Peyer's patch (tissue), 4 donors: ENCODE results near the gene RAP1B. TPM values are rescaled to one million over a fixed set of nuclear protein-coding genes. Genes with fewer than 3 reads are reported as not detected.
A peak's percentile ranks its signal among the peaks of the same experiment; 100 is the strongest.
"Not testable (repeated sequence)": the region's sequence is repeated elsewhere in the genome, so short reads cannot be mapped to it uniquely, and the experiment has no call there.

Experiments
- DNase-seq, 3 donors: peaks; one replicate each; pipeline ENCODE4 v3.0.0-alpha.2; 2017 to 2019
- H3K27ac ChIP-seq, 4 donors: fragments of 200-600 bp; sonication (generic); one replicate each; pipeline ENCODE4 v1.5.1; 2016 to 2019
- H3K27me3 ChIP-seq, 2 donors: fragments of 200-600 bp; sonication (generic); one replicate each; pipeline ENCODE4 v1.5.1; 2019
- H3K36me3 ChIP-seq, 3 donors: fragments of 200-600 bp; sonication (generic); one replicate each; pipeline ENCODE4 v1.5.1; 2016 to 2019
- H3K4me1 ChIP-seq, 4 donors: fragments of 200-600 bp; sonication (generic); one replicate each; pipeline ENCODE4 v1.5.1; 2016 to 2019
- H3K4me3 ChIP-seq, 4 donors: fragments of 200-600 bp; sonication (generic); 1 replicate in 3 of 4; 2 replicates in 1 of 4; pipeline ENCODE4 v1.5.1; 2016 to 2019; ENCODE audit warnings: mild to moderate bottlenecking in 1 of 4
- H3K9me3 ChIP-seq, 4 donors: fragments of 200-600 bp; sonication (generic); one replicate each; pipeline ENCODE4 v1.5.1; 2016 to 2019; ENCODE audit warnings: mild to moderate bottlenecking in 1 of 4
- CTCF ChIP-seq, 6 experiments: fragments of 450-650 bp in 4 of 6; fragments of 200-600 bp in 2 of 6; sonication (generic) in 1 of 6; IDR thresholded peaks; one replicate each; pipeline ENCODE4 v1.5.1; 2017 to 2019; ENCODE audit warnings: antibody characterized with exemption in 6 of 6, mild to moderate bottlenecking in 3 of 6, moderate library complexity in 1 of 6
- POLR2A ChIP-seq, 2 donors: fragments of 450-650 bp; IDR thresholded peaks; one replicate each; pipeline ENCODE4 v1.5.1; 2017; ENCODE audit warnings: antibody characterized with exemption in 2 of 2, mild to moderate bottlenecking in 2 of 2, moderate library complexity in 2 of 2
- total RNA-seq, 4 donors: library from RNA; depleted of rRNA; stranded (reverse); fragments of >200 nt; gene quantifications; one replicate each; pipeline ENCODE4 v1.1.0, GENCODE V29; 2016

Gene RAP1B
- total RNA-seq, 4 donors from 2014 or later: 123 to 210 (median 140) TPM

- peak in 2 of 3 donors; percentile 78 to 90 for DNase-seq
- H3K4me1 ChIP-seq: no peaks in the 10 kb centered on the region
- no peaks in the 10 kb centered on the region for H3K27me3 ChIP-seq
- TF ChIP-seq POLR2A (IDR thresholded peaks at IDR 0.05) (no peak), CTCF (IDR thresholded peaks at IDR 0.05) (no peak)
- H3K36me3 ChIP-seq: no peaks in the 10 kb centered on the region
- no peak overlapping the region for H3K4me3 ChIP-seq
- peak overlapping the region in 1 of 4 donors; percentile 40 for H3K27ac ChIP-seq
- no peaks in the 10 kb centered on the region for H3K9me3 ChIP-seq
These were observed 64.6 kb downstream of the RAP1B start for GRCh38 chr12:68675101-68675842.

GRCh38 chr12:68676854-68677253 lies 66.2 kb downstream of the RAP1B start:
- not testable (repeated sequence) for H3K27me3 ChIP-seq, H3K9me3 ChIP-seq, DNase-seq, H3K27ac ChIP-seq, H3K36me3 ChIP-seq, H3K4me1 ChIP-seq
- peak overlapping the region in 1 of 4 donors; percentile 37 for H3K4me3 ChIP-seq

DNA sequence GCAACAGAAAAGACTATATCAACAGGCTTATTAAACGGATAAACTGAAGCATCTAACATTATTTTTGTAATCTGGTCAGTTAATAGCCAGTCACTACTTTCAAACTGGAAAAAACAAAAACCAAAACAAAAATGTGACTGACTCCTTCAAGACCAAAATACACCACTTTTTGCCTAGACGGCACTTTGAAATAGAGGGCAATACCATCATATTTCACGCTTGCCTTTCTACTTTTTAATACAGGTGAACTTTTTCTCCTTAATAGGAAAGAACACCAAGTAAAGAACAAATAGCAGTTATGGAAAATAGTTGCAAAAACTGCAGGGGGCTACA lies 75.5 kb downstream of the RAP1B start:
- peaks cover 0 to 6% (median 0%) of the 10 kb centered on the region in 3 donors for H3K36me3 ChIP-seq
- DNase-seq: no peak
- no peak for TF ChIP-seq POLR2A (IDR thresholded peaks at IDR 0.05)
- no peak for TF ChIP-seq CTCF (IDR thresholded peaks at IDR 0.05)
- peak overlapping the region; percentile 78 to 94 (median 86) for H3K4me3 ChIP-seq
- H3K27me3 ChIP-seq: no peaks in the 10 kb centered on the region
- H3K4me1 ChIP-seq: peaks cover 0 to 11% (median 5%) of the 10 kb centered on the region in 4 donors
- H3K9me3 ChIP-seq: no peaks in the 10 kb centered on the region
- peak overlapping the region; percentile 77 to 88 (median 80) for H3K27ac ChIP-seq

GRCh38 chr12:68686595-68687521 lies 76.2 kb downstream of the RAP1B start, which contains the start of gene NUP107:
Gene NUP107 (plus strand): TSS chr12:68686978. CDS start chr12:68687066, 88 bp downstream.
- H3K9me3 ChIP-seq: no peaks in the 10 kb centered on the region
- H3K4me1 ChIP-seq: peaks cover 0 to 11% (median 5%) of the 10 kb centered on the region in 4 donors
- DNase-seq: peak; percentile 97 to 99 (median 99)
- H3K27ac ChIP-seq: peak within 1 kb of the TSS; percentile 77 to 88 (median 80)
- peak within 1 kb of the TSS; percentile 78 to 94 (median 86) for H3K4me3 ChIP-seq
- TF ChIP-seq CTCF (IDR thresholded peaks at IDR 0.05): peak in 4 of 6 experiments; percentile 11 to 51 (median 44)
- peak; percentile 25 to 56 for TF ChIP-seq POLR2A (IDR thresholded peaks at IDR 0.05)
- H3K36me3 ChIP-seq: peaks cover 0 to 12% (median 0%) of the 10 kb centered on the region in 3 donors
- H3K27me3 ChIP-seq: no peaks in the 10 kb centered on the region

DNA sequence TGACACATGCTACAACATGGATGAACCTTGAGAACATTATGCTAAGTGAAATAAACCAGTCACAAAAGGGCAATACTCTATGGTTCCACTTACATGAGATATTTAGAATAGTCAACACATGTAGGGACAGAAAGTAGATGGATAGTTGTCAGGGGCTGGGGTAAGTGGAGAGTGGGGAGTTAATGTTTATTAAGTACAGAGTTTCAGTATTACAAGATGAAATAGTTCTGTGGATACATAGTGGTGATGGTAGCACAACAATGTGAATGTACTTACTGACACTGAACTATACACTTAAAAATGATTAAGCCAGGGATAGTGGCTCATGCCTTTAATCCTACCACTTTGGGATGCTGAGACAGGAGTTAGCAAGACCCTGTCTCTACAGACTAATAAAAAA lies 84.8 kb downstream of the RAP1B start:
- H3K27me3 ChIP-seq: no peaks in the 10 kb centered on the region
- peaks cover 0 to 95% (median 0%) of the 10 kb centered on the region in 3 donors for H3K36me3 ChIP-seq
- no peaks in the 10 kb centered on the region for H3K4me1 ChIP-seq
- H3K9me3 ChIP-seq: no peaks in the 10 kb centered on the region
- no peak overlapping the region for H3K4me3 ChIP-seq
- TF ChIP-seq CTCF (IDR thresholded peaks at IDR 0.05): no peak
- TF ChIP-seq POLR2A (IDR thresholded peaks at IDR 0.05): no peak
- DNase-seq: no peak
- no peak overlapping the region for H3K27ac ChIP-seq
